WERI-Rb-1 (cell line): ENCODE results near the gene EML1.

Experiments used
- DNase-seq: peaks from one replicate; pipeline ENCODE4 v3.0.0-alpha.2; 2020
- H3K27ac ChIP-seq: fragments of 250-450 bp; sonication (Bioruptor Pico); 2 replicates; pipeline ENCODE4 v1.5.1; 2020; ENCODE audit warnings: mild to moderate bottlenecking, moderate library complexity
- H3K27me3 ChIP-seq: fragments of 250-450 bp; sonication (Bioruptor Pico); 2 replicates; pipeline ENCODE4 v1.5.1; 2021; ENCODE audit warnings: mild to moderate bottlenecking, low read depth, moderate library complexity; ENCODE audit not compliant: insufficient read depth, severe bottlenecking
- H3K36me3 ChIP-seq: fragments of 250-450 bp; sonication (Bioruptor Pico); 2 replicates; pipeline ENCODE4 v1.5.1; 2020; ENCODE audit warnings: mild to moderate bottlenecking, moderate library complexity
- H3K4me3 ChIP-seq: 2 replicates; pipeline ENCODE4 v1.5.1; 2011; ENCODE audit warnings: low read depth, mild to moderate bottlenecking, control low read depth, low read length
- H3K9me3 ChIP-seq: fragments of 250-450 bp; sonication (Bioruptor Pico); 2 replicates; pipeline ENCODE4 v1.5.1; 2021; ENCODE audit warnings: mild to moderate bottlenecking, moderate library complexity; ENCODE audit not compliant: severe bottlenecking
- TF ChIP-seq, protein P1 (sequence below): IDR thresholded peaks from 2 replicates; pipeline ENCODE4 v1.5.1; 2011; ENCODE audit warnings: low read depth, mild to moderate bottlenecking, control low read depth, inconsistent platforms, low read length

The EML1 gene

DNA sequence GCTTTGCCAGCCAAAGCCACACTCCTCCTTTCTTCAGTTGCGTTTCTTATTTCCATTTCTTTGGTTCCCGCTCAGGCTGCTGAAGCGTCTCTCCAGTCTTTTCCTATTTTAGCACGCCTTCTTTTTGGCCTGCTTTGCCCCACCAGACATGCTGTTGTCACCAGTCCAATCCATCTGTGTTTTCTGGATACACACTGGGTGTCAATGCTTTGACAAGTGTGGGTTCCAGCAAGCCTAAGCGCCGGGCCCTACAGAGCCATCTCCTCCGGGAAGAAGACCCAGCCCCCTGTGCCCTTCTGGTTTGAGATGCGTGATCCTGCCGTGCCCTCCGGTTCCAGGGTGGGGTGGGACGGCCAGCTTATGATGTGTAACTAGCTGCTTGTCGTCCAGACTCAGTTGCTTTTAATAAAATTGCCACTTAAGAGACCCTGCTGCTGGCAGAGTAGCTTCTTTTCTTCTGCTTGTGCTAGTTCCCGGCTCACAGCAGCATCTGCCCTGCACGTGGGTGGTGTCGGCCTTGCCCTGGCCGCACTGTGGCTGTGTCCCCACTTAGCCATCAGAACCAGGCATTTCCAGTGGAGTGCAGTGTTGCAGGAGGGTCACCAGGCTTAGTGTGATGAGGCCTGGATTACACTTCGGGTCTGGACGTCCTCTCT is 29.7 kb downstream of the EML1 start:
- H3K27me3 ChIP-seq = no peaks in the 10 kb centered on the region
- TF ChIP-seq, protein P1, sequence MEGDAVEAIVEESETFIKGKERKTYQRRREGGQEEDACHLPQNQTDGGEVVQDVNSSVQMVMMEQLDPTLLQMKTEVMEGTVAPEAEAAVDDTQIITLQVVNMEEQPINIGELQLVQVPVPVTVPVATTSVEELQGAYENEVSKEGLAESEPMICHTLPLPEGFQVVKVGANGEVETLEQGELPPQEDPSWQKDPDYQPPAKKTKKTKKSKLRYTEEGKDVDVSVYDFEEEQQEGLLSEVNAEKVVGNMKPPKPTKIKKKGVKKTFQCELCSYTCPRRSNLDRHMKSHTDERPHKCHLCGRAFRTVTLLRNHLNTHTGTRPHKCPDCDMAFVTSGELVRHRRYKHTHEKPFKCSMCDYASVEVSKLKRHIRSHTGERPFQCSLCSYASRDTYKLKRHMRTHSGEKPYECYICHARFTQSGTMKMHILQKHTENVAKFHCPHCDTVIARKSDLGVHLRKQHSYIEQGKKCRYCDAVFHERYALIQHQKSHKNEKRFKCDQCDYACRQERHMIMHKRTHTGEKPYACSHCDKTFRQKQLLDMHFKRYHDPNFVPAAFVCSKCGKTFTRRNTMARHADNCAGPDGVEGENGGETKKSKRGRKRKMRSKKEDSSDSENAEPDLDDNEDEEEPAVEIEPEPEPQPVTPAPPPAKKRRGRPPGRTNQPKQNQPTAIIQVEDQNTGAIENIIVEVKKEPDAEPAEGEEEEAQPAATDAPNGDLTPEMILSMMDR = no peak
- no peaks in the 10 kb centered on the region; the same call in none of the 2 replicates for H3K36me3 ChIP-seq
- no peak overlapping the region for H3K4me3 ChIP-seq
- no peaks in the 10 kb centered on the region for H3K9me3 ChIP-seq
- H3K27ac ChIP-seq = no peak overlapping the region
- DNase-seq = no peak

DNA sequence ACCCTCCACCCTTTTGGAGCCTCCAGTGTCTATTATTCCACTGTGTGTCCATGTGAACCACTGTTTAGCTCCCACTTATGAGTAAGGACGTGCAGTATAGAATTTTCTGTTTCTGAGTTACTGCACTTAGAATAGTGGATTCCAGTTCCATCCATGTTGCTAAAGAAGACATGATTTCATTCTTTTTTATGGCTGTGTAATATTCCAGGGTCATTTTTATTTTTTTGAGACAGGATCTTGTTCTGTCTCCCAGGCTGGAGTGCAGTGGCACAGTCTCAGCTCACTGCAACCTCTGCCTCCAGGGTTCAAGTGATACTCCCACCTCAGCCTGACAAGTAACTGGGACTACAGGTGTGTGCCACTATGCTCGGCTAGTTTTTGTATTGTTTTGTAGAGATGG is 31.6 kb downstream of the EML1 start:
- Histone ChIP-seq H3K9me3 (no peaks in the 10 kb centered on the region), H3K36me3 (no peaks in the 10 kb centered on the region; the same call in none of the 2 replicates), H3K27me3 (no peaks in the 10 kb centered on the region), H3K4me3 (no peak overlapping the region), H3K27ac (no peak overlapping the region)
- TF ChIP-seq, protein P1 = no peak
- no peak for DNase-seq

DNA sequence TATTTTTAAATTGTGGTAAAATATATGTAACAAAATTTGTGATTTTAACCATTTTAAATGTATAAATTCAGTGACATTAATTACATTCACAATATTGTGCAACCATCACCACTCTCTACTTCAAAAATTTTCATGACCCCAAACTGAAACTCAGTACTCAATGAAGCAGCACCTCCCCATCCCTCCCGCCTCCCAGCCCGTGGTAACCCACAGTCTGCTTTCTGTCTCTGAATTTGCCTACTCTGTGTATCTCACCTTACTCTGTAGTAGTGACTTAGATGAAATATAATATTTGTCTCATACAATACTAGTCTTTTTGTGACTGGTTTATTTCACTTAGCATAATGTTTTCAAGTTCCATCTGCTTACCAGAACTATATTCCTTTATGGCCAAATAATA is 36.2 kb downstream of the EML1 start:
- DNase-seq = no peak
- TF ChIP-seq, protein P1 = no peak
- Histone ChIP-seq H3K4me3 (no peak overlapping the region), H3K27me3 (no peaks in the 10 kb centered on the region), H3K27ac (no peak overlapping the region), H3K36me3 (no peaks in the 10 kb centered on the region; the same call in 1 of the 2 replicates), H3K9me3 (no peaks in the 10 kb centered on the region)

DNA sequence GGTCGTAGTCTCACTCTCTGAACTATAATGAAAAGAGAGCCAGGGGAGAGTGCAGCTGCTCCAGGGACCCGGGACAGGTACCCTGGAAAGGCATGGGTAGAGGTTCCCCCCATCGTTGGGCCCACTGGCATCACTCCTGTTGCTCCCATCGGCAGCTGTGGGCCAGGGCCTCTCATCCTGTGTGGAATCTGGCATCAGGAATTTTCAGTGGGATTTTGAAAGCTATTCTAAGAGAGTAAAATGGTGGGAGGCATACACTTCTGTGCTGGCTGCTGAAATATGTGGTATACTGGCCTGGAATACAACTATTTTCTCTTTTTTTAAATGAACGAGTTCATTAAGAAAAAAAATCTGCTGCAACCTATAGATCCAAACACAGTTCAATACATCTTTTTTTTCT is 38.1 kb downstream of the EML1 start:
- TF ChIP-seq, protein P1 = no peak
- no peaks in the 10 kb centered on the region for H3K27me3 ChIP-seq
- no peaks in the 10 kb centered on the region for H3K9me3 ChIP-seq
- no peak for DNase-seq
- H3K4me3 ChIP-seq = no peak overlapping the region
- no peaks in the 10 kb centered on the region; the same call in 1 of the 2 replicates for H3K36me3 ChIP-seq
- H3K27ac ChIP-seq = no peak overlapping the region

DNA sequence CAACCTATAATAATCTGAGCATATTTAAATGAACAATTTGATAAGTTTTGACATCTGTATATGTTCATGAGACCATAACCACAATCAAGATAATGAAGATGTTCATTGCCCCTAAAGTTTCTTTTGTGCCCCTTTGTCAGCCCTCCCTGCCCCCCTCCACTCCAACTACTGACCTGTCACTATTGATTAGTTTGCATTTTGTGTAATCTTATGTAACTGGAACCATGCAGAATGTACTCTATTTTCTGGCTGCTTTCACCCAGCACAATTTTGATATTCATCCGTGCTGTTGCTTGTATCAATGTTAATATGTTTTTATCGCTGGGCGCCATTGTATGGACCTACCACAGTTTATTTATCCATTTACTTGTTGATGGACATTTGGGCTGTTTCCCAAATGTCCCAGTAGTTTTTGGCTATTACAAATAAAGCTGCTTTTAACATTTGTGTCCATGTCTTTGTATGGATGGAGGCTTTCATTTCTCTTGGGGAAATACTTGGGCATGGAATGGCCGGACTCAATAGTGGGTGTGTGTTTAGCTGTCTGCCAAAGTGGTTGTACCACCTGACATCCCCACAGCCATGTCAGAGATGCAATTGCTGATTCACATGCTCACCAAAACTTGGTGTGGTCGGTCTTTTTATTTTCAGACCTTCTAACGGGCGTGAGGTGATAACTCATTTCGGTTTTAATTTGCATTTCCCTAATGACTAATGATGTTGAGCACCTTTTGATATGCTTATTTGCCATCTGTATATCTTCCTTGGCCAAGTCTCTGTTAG is 38.9 kb downstream of the EML1 start:
- Histone ChIP-seq H3K36me3 (no peaks in the 10 kb centered on the region; the same call in 1 of the 2 replicates), H3K27me3 (no peaks in the 10 kb centered on the region), H3K4me3 (no peak overlapping the region), H3K9me3 (no peaks in the 10 kb centered on the region), H3K27ac (no peak overlapping the region)
- TF ChIP-seq, protein P1 = no peak
- DNase-seq = no peak
